GM19438 (cell line): ENCODE data around the gene CEP250.
A peak's percentile ranks its signal among the peaks of the same experiment; 100 is the strongest.
"Not testable (repeated sequence)": the region's sequence is repeated elsewhere in the genome, so short reads cannot be mapped to it uniquely, and the experiment has no call there.

Experiments
- ATAC-seq: cut with Tn5 transposase; IDR thresholded peaks from one replicate; pipeline ENCODE4 v1.9.1; 2021; ENCODE audit warnings: low read depth; ENCODE audit not compliant: unreplicated experiment

CEP250 gene

GRCh38 chr20:35517767-35518166, 62.4 kb downstream of the CEP250 start:
- not testable (repeated sequence) for ATAC-seq

GRCh38 chr20:35518955-35519354, 63.6 kb downstream of the CEP250 start:
- no peak for ATAC-seq

- no peak for ATAC-seq
Measured at GRCh38 chr20:35523298-35523888, 68.0 kb downstream of the CEP250 start.

GRCh38 chr20:35525639-35526038, 70.2 kb downstream of the CEP250 start:
- ATAC-seq, result no peak

- ATAC-seq, result no peak
Measured at GRCh38 chr20:35527122-35527769, 71.8 kb downstream of the CEP250 start.

- ATAC-seq, result no peak
Measured at GRCh38 chr20:35529552-35529951, 74.2 kb downstream of the CEP250 start, which contains the start of gene C20orf173. Gene C20orf173, minus strand, starts transcription at chr20:35529652. Its CDS starts 279 bp downstream, at chr20:35529373.

GRCh38 chr20:35539756-35540212, 84.4 kb downstream of the CEP250 start:
- ATAC-seq, result no peak

GRCh38 chr20:35541118-35541782, 85.9 kb downstream of the CEP250 start:
- ATAC-seq, result no peak

- ATAC-seq, result peak; percentile 96
Measured at GRCh38 chr20:35541783-35542662, 86.6 kb downstream of the CEP250 start, which contains the start of gene ERGIC3. Gene ERGIC3, plus strand, starts transcription at chr20:35542078. Its CDS starts 20 bp downstream, at chr20:35542098.

- ATAC-seq, result no peak
Measured at GRCh38 chr20:35542990-35543389, 87.6 kb downstream of the CEP250 start.

- ATAC-seq, result no peak
Measured at GRCh38 chr20:35544436-35544835, 89.0 kb downstream of the CEP250 start.

- not testable (repeated sequence) for ATAC-seq
Measured at GRCh38 chr20:35544941-35545340, 89.5 kb downstream of the CEP250 start.

- ATAC-seq, result no peak
Measured at GRCh38 chr20:35546127-35546526, 90.7 kb downstream of the CEP250 start.

GRCh38 chr20:35547329-35547728, 91.9 kb downstream of the CEP250 start:
- no peak for ATAC-seq

GRCh38 chr20:35551503-35551902, 96.1 kb downstream of the CEP250 start:
- ATAC-seq, result no peak

- ATAC-seq, result no peak
Measured at GRCh38 chr20:35552914-35553313, 97.5 kb downstream of the CEP250 start.

GRCh38 chr20:35555461-35555860, 100.1 kb downstream of the CEP250 start:
- not testable (repeated sequence) for ATAC-seq

GRCh38 chr20:35555951-35556645, 100.7 kb downstream of the CEP250 start:
- no peak for ATAC-seq

- no peak for ATAC-seq
Measured at GRCh38 chr20:35556871-35557270, 101.5 kb downstream of the CEP250 start.

- ATAC-seq, result no peak
Measured at GRCh38 chr20:35558451-35558850, 103.1 kb downstream of the CEP250 start.
